IMR-90 (cell line): Measurements from ENCODE around the gene RNU6-1. TPM values are rescaled to one million over a fixed set of nuclear protein-coding genes. Genes with fewer than 3 reads are reported as not detected.

Source experiments
- ATAC-seq: fragments of 200-7000 bp; cut with Tn5 transposase; 2 replicates; pipeline ENCODE4 v1.9.1; 2020; ENCODE audit warnings: low read depth, mild to moderate bottlenecking, moderate library complexity
- BruUV-seq: library from RNA; stranded (reverse); fragments of 400-500 nt; replicated peaks from 2 replicates; lab custom pipeline; 2021; lab: Mats Ljungman, UMichigan
- CTCF ChIA-PET: fragments of 300-600 bp; formaldehyde crosslinking; extraction: SDS; loops from one replicate; lab custom pipeline; 2021; ENCODE audit warnings: antibody characterized with exemption; lab: Yijun Ruan, JAX
- POLR2A ChIA-PET: fragments of 300-600 bp; sonication (Branson Sonifier 250); formaldehyde crosslinking; loops from one replicate; lab custom pipeline; 2022; ENCODE audit warnings: antibody characterized with exemption; ENCODE audit not compliant: unreplicated experiment; lab: Charles Lee
- DNase-seq: peaks from one replicate; pipeline ENCODE4 v3.0.0; 2013
- H2AFZ ChIP-seq: replicated peaks from 2 replicates; pipeline ENCODE3; 2013; ENCODE audit warnings: low read length, mild to moderate bottlenecking; ENCODE audit not compliant: poor library complexity
- H2AK5ac ChIP-seq: 2 replicates; pipeline ENCODE4 v1.6.1; 2013; ENCODE audit warnings: low read depth, low read length, inconsistent platforms
- H2AK9ac ChIP-seq: replicated peaks from 2 replicates; pipeline ENCODE3; 2013; ENCODE audit warnings: mild to moderate bottlenecking, low read depth, low read length, moderate library complexity; ENCODE audit not compliant: poor library complexity
- H2BK120ac ChIP-seq: 2 replicates; pipeline ENCODE4 v1.6.1; 2013; ENCODE audit warnings: low read depth, low read length, inconsistent platforms
- H2BK15ac ChIP-seq: 3 replicates; pipeline ENCODE4 v1.6.1; 2013; ENCODE audit warnings: low read depth, low read length, inconsistent platforms
- H2BK20ac ChIP-seq: 2 replicates; pipeline ENCODE4 v1.6.1; 2013; ENCODE audit warnings: low read depth, mild to moderate bottlenecking, inconsistent platforms, low read length, moderate library complexity
- H2BK5ac ChIP-seq: 2 replicates; pipeline ENCODE4 v1.6.1; 2013; ENCODE audit warnings: mild to moderate bottlenecking, low read depth, low read length, inconsistent platforms; ENCODE audit not compliant: poor library complexity, severe bottlenecking
- H3K14ac ChIP-seq: replicated peaks from 2 replicates; pipeline ENCODE4 v1.6.1; 2013; ENCODE audit warnings: low read depth, low read length, inconsistent platforms
- H3K18ac ChIP-seq: 2 replicates; pipeline ENCODE4 v1.6.1; 2013; ENCODE audit warnings: low read depth, low read length, control low read depth
- H3K23ac ChIP-seq: 2 replicates; pipeline ENCODE4 v1.6.1; 2013; ENCODE audit warnings: low read depth, low read length, inconsistent platforms
- H3K27ac ChIP-seq: 2 replicates; pipeline ENCODE4 v1.5.1; 2013; ENCODE audit warnings: mild to moderate bottlenecking, control low read depth, low read length; ENCODE audit not compliant: insufficient read depth
- H3K27me3 ChIP-seq: 2 replicates; pipeline ENCODE4 v1.6.1; 2013; ENCODE audit warnings: low read length; ENCODE audit not compliant: control insufficient read depth, insufficient read depth
- H3K36me3 ChIP-seq: 2 replicates; pipeline ENCODE4 v1.6.1; 2013; ENCODE audit warnings: low read length, mixed read lengths; ENCODE audit not compliant: control insufficient read depth, insufficient read depth
- H3K4ac ChIP-seq: 2 replicates; pipeline ENCODE4 v1.6.1; 2013; ENCODE audit warnings: low read depth, low read length, inconsistent platforms
- H3K4me1 ChIP-seq: 2 replicates; pipeline ENCODE4 v1.6.1; 2013; ENCODE audit warnings: low read length, mixed read lengths; ENCODE audit not compliant: control insufficient read depth, insufficient read depth
- H3K4me2 ChIP-seq: 2 replicates; pipeline ENCODE4 v1.6.1; 2013; ENCODE audit warnings: low read depth, mild to moderate bottlenecking, control low read depth, low read length, moderate library complexity
- H3K4me3 ChIP-seq: 2 replicates; pipeline ENCODE4 v1.5.1; 2013; ENCODE audit warnings: low read depth, mild to moderate bottlenecking, control low read depth, low read length, moderate library complexity; ENCODE audit not compliant: insufficient read depth
- H3K56ac ChIP-seq: 2 replicates; pipeline ENCODE4 v1.6.1; 2013; ENCODE audit warnings: low read length, inconsistent platforms; ENCODE audit not compliant: insufficient read depth; ENCODE audit errors: extremely low read depth
- H3K79me1 ChIP-seq, 2 experiments: 2 replicates each; pipeline ENCODE4 v1.6.1; 2013; ENCODE audit warnings: low read length in 2 of 2, inconsistent platforms in 1 of 2, low read depth in 1 of 2
- H3K9ac ChIP-seq: 2 replicates; pipeline ENCODE4 v1.6.1; 2013; ENCODE audit warnings: low read depth, low read length, control low read depth
- H3K9me1 ChIP-seq: 2 replicates; pipeline ENCODE4 v1.6.1; 2013; ENCODE audit warnings: low read length, inconsistent platforms; ENCODE audit not compliant: insufficient read depth
- H3K9me3 ChIP-seq: 2 replicates; pipeline ENCODE4 v1.6.1; 2013; ENCODE audit warnings: low read length; ENCODE audit not compliant: control insufficient read depth, insufficient read depth
- H4K20me1 ChIP-seq: 2 replicates; pipeline ENCODE4 v1.6.1; 2013; ENCODE audit warnings: low read length, inconsistent platforms; ENCODE audit not compliant: insufficient read depth
- H4K5ac ChIP-seq: 2 replicates; pipeline ENCODE4 v1.6.1; 2013; ENCODE audit warnings: mild to moderate bottlenecking, low read depth, low read length, control low read depth
- H4K8ac ChIP-seq, 2 experiments: 2 replicates each; pipeline ENCODE4 v1.6.1; 2013; ENCODE audit warnings: low read depth in 2 of 2, low read length in 2 of 2, control low read depth in 1 of 2, inconsistent platforms in 1 of 2
- H4K91ac ChIP-seq: 2 replicates; pipeline ENCODE4 v1.6.1; 2013; ENCODE audit warnings: low read depth, low read length, inconsistent platforms; ENCODE audit not compliant: insufficient read depth
- CEBPB ChIP-seq: IDR thresholded peaks from 2 replicates; pipeline ENCODE4 v1.6.1; 2012; ENCODE audit warnings: low read depth, low read length, improper control_type of control experiment
- CHD1 ChIP-seq: IDR thresholded peaks from 2 replicates; pipeline ENCODE4 v1.6.1; 2012; ENCODE audit warnings: low read depth, low read length, improper control_type of control experiment
- CTCF ChIP-seq: conservative IDR thresholded peaks from 2 replicates; pipeline ENCODE4 v1.5.1; 2012; ENCODE audit warnings: mild to moderate bottlenecking, low read depth, low read length, improper control_type of control experiment
- ELK1 ChIP-seq: fragments of 150-350 bp; IDR thresholded peaks from 2 replicates; pipeline ENCODE4 v1.6.1; 2016; ENCODE audit warnings: low read depth, mild to moderate bottlenecking, low read length, moderate library complexity, borderline replicate concordance
- FOS ChIP-seq: fragments of 150-350 bp; IDR thresholded peaks from 2 replicates; pipeline ENCODE4 v1.6.1; 2016; ENCODE audit warnings: low read depth, low read length
- NFE2L2 ChIP-seq: fragments of 150-350 bp; IDR thresholded peaks from 2 replicates; pipeline ENCODE4 v1.6.1; 2016; ENCODE audit warnings: low read depth, mild to moderate bottlenecking, low read length
- POLR2A ChIP-seq: IDR thresholded peaks from 2 replicates; pipeline ENCODE4 v1.6.1; 2012; ENCODE audit warnings: mild to moderate bottlenecking, low read depth, low read length
- RFX5 ChIP-seq: IDR thresholded peaks from 2 replicates; pipeline ENCODE4 v1.8.0; 2012; ENCODE audit warnings: low read depth, mild to moderate bottlenecking, low read length, moderate library complexity
- USF2 ChIP-seq: fragments of 150-350 bp; IDR thresholded peaks from 2 replicates; pipeline ENCODE4 v1.6.1; 2017; ENCODE audit warnings: mild to moderate bottlenecking, antibody characterized with exemption, low read length, low read depth
- WGBS, 2 experiments: methylation state at CpG; one replicate each; pipeline versions ENCODE4 v1.1.5 to v1.1.7; 2013; ENCODE audit warnings: missing lambda C conversion rate in 2 of 2; ENCODE audit not compliant: insufficient read length in 1 of 2; ENCODE audit errors: extremely low coverage in 2 of 2; 5-methylcytosine and 5-hydroxymethylcytosine counted together
- dilution Hi-C: fragments of 300-500 bp; cut with HindIII; formaldehyde crosslinking; loops from one replicate; pipeline ENCODE4 v1.14.3; 2018; ENCODE audit warnings: low sequenced_read_pairs; ENCODE audit not compliant: unreplicated experiment
- in situ Hi-C: fragments of 300-500 bp; cut with MboI; formaldehyde crosslinking; loops from 3 replicates; pipeline ENCODE4 v1.14.3; 2019; ENCODE audit warnings: low sequenced_read_pairs, inconsistent platforms, mixed read lengths
- intact Hi-C: fragments of 100-400 bp; cut with micrococcal nuclease; formaldehyde crosslinking; loops from 2 replicates; pipeline ENCODE4 v1.10.0; 2022
- polyA plus RNA-seq, 3 experiments: library from polyadenylated mRNA; depleted of rRNA; stranded (reverse); fragments of >200 nt; gene quantifications; 2 replicates each; pipeline ENCODE4 v1.2.3, GENCODE V29; 2012; ENCODE audit warnings: low replicate concordance in 1 of 3
- total RNA-seq: library from RNA; depleted of rRNA; stranded (reverse); fragments of >200 nt; gene quantifications from 2 replicates; pipeline ENCODE4 v1.2.3, GENCODE V29; 2012

RNU6-1 gene
- total and polyA plus RNA-seq, 2 of the 4 experiments (the other 2 are of a cell fraction): not detected

GRCh38 chr15:67828278-67828968, 11.4 kb downstream of the RNU6-1 start:
- ATAC-seq: no peak

More at GRCh38 chr15:67828278-67828968, 11.4 kb downstream of the RNU6-1 start:
- peaks cover 20% of the 10 kb centered on the region for H4K20me1 ChIP-seq
- intact Hi-C loops (no loop called here), in situ Hi-C loops (no loop called here), dilution Hi-C loops (no loop called here)
- no peak for DNase-seq
- no peak overlapping the region for H2BK5ac ChIP-seq
- no peak overlapping the region for H3K18ac ChIP-seq
- no peak overlapping the region for H3K23ac ChIP-seq
- H3K27me3 ChIP-seq: peaks cover 95% of the 10 kb centered on the region
- no peak overlapping the region for H2BK120ac ChIP-seq
- H2BK15ac ChIP-seq: no peak overlapping the region
- CTCF ChIA-PET: no interaction called here
- H3K36me3 ChIP-seq: no peaks in the 10 kb centered on the region
- H2BK20ac ChIP-seq: no peak overlapping the region
- 5% methylated on average over 26 of the region's 40 CpGs; no CpG with 5 or more reads in 1 of the 2 experiments for WGBS, 2 experiments
- no peak overlapping the region for H2AK5ac ChIP-seq
- H3K14ac ChIP-seq: no peak overlapping the region
- H3K79me1 ChIP-seq: no peaks in the 10 kb centered on the region
- no peak overlapping the region for H2AFZ ChIP-seq
- no peak overlapping the region for H4K8ac ChIP-seq
- H3K9me1 ChIP-seq: no peaks in the 10 kb centered on the region; the same call in 1 of the 2 replicates
- H3K4me1 ChIP-seq: peaks cover 3% of the 10 kb centered on the region; the same call in 1 of the 2 replicates
- H3K56ac ChIP-seq: no peak overlapping the region
- H4K5ac ChIP-seq: no peak overlapping the region
- H3K9ac ChIP-seq: no peak overlapping the region
- no peak overlapping the region for H2AK9ac ChIP-seq
- H3K4ac ChIP-seq: no peak overlapping the region
- no peak overlapping the region for H3K27ac ChIP-seq
- no peak overlapping the region for H4K91ac ChIP-seq
- no peak for TF ChIP-seq CTCF
- no peak for TF ChIP-seq CHD1
- TF ChIP-seq POLR2A: no peak
- TF ChIP-seq ELK1: no peak
- no peak for TF ChIP-seq USF2
- TF ChIP-seq CEBPB: no peak
- TF ChIP-seq FOS: no peak
- TF ChIP-seq RFX5: no peak
- TF ChIP-seq NFE2L2: no peak
- no TSS peak for BruUV-seq
- H3K4me2 ChIP-seq: no peak overlapping the region
- no peak overlapping the region for H3K4me3 ChIP-seq
- POLR2A ChIA-PET: no interaction called here
- H3K9me3 ChIP-seq: peaks cover 13% of the 10 kb centered on the region
